ENCODE results near the gene SERTAD3. TPM values are rescaled to one million over a fixed set of nuclear protein-coding genes. Genes with fewer than 3 reads are reported as not detected.
A peak's percentile ranks its signal among the peaks of the same experiment; 100 is the strongest.

The SERTAD3 gene
- total and polyA plus RNA-seq, 2 of the 8 experiments (the other 6 are each of a cell fraction or from before 2014, with no cell fraction given): 15.1 to 32.1 TPM

DNA sequence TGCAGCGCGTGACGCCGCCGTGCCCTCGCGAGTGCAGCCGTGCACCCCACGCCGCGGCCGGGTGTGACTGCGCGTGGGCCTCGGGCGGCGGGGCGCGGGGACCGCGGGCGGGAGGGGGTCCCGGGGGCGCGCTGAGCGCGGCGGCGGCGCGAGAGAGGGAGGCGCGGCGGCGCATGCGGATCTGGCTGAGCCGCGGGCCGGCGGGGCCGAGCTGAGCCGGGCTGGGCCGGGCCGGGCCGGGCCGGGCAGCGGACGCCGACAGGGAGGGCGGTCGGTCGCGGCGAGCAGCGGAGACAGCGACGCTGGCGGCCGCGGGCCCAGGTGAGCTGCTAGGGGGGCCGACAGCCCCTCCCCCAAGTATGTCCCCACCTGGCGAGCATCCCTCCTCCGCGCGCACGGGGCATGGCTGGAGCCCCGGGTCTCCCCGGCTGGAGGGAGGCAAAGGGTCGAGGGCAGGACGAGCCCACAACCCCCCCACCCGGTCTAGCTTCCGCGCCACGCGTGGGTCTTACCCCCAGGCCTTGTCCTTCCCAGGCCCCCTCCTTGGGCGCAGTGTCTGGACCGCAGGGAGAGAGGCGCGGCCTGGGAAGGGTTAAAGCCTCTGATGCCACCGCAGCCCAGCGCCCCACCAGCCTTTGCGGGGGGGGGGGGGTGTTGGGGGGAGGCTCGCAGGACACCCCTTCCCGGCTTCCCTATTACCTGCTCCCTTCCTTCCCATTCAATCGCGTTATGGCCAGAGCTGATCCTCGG, 23.0 kb upstream of the SERTAD3 start, which contains the start of gene SPTBN4:
TSS of gene SPTBN4 (plus strand) at position 17 of the 750 bp plus-strand sequence. CDS start 5,621 bp downstream, outside the sequence.
- no peak within 1 kb of the TSS for H4K91ac ChIP-seq (replicated peaks; ENCODE audit: insufficient read length, low read length)
- peak within 1 kb of the TSS; percentile 35 for H3K23ac ChIP-seq (ENCODE audit: insufficient read length)
- H4K5ac ChIP-seq (ENCODE audit: insufficient read length, low read depth, low read length): no peak within 1 kb of the TSS
- H3K4ac ChIP-seq (replicated peaks; ENCODE audit: insufficient read length, low read depth, low read length): no peak within 1 kb of the TSS
- peak in 1 of 2 experiments; percentile 64 for DNase-seq (ENCODE audit: low read depth in 1 of 2, low spot score in 2 of 2)
- H2BK12ac ChIP-seq (ENCODE audit: low read depth, low read length): peak within 1 kb of the TSS; percentile 64; the same call in 1 of the 2 replicates
- H2AK5ac ChIP-seq (ENCODE audit: low read depth, low read length): peak within 1 kb of the TSS; percentile 8; the same call in 1 of the 2 replicates
- ChIA-PET CTCF (ENCODE audit: partially characterized antibody) (interaction anchor here (0.6 to 7.9 kb wide), 4 partner anchors 20 to 107 kb away, joined by 3 to 39 read pairs (median 14); partner anchors contain the start of gene SERTAD1), POLR2A (ENCODE audit: partially characterized antibody) (interaction anchor here (1.7 to 5.3 kb wide), 2 partner anchors 25 to 56 kb away, joined by 3 to 25 read pairs; partner anchors contain the start of gene SERTAD3)
- peak within 1 kb of the TSS in 3 of 4 experiments; percentile 21 to 75 (median 33); a peak in 6 of 8 replicates for H3K4me3 ChIP-seq (ENCODE audit: extremely low read depth in 1 of 4, insufficient read depth in 2 of 4, low read depth in 3 of 4, low read length in 4 of 4)
- H3K27ac ChIP-seq (ENCODE audit: low read depth, low read length): no peak within 1 kb of the TSS
- no peak within 1 kb of the TSS for H3K14ac ChIP-seq (ENCODE audit: insufficient read length)
- peak within 1 kb of the TSS; percentile 24; the same call in 1 of the 2 replicates for H3K18ac ChIP-seq (ENCODE audit: extremely low read depth, low read length)
- H3K4me1 ChIP-seq (replicated peaks in 1 of 4; ENCODE audit: control insufficient read depth in 3 of 4, insufficient read depth in 4 of 4, low read length in 3 of 4): peaks cover 0 to 15% (median 8%) of the 10 kb centered on the region in 4 experiments; a peak in 6 of 7 replicates
- H3K79me1 ChIP-seq (ENCODE audit: low read depth, low read length): no peaks in the 10 kb centered on the region
- H3K36me3 ChIP-seq (ENCODE audit: control insufficient read depth in 2 of 4, insufficient read depth in 4 of 4, low read length in 3 of 4): no peaks in the 10 kb centered on the region
- TF ChIP-seq, protein P1, sequence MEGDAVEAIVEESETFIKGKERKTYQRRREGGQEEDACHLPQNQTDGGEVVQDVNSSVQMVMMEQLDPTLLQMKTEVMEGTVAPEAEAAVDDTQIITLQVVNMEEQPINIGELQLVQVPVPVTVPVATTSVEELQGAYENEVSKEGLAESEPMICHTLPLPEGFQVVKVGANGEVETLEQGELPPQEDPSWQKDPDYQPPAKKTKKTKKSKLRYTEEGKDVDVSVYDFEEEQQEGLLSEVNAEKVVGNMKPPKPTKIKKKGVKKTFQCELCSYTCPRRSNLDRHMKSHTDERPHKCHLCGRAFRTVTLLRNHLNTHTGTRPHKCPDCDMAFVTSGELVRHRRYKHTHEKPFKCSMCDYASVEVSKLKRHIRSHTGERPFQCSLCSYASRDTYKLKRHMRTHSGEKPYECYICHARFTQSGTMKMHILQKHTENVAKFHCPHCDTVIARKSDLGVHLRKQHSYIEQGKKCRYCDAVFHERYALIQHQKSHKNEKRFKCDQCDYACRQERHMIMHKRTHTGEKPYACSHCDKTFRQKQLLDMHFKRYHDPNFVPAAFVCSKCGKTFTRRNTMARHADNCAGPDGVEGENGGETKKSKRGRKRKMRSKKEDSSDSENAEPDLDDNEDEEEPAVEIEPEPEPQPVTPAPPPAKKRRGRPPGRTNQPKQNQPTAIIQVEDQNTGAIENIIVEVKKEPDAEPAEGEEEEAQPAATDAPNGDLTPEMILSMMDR (IDR thresholded peaks at IDR 0.05; ENCODE audit: control extremely low read depth in 1 of 3, insufficient read depth in 1 of 3, low read depth in 1 of 3, low read length in 3 of 3): 0 out of 4 replicates have a peak, but pooled peaks of 1 of the 3 experiments have one; percentile 5
- TF ChIP-seq RNF2 (IDR thresholded peaks at IDR 0.05; ENCODE audit: borderline replicate concordance, low read depth, low read length, missing control alignments, poor library complexity, severe bottlenecking) (peak; percentile 21), SUZ12 (IDR thresholded peaks at IDR 0.05; ENCODE audit: low read length) (peak; percentile 16; the same call in 1 of the 2 replicates), E2F6 (IDR thresholded peaks at IDR 0.05) (peak; percentile 31; the same call in 1 of the 2 replicates), KDM4A (IDR thresholded peaks at IDR 0.05; ENCODE audit: low read depth, low read length, severe bottlenecking) (no peak)
- H3K56ac ChIP-seq (replicated peaks; ENCODE audit: insufficient read length, low read depth, low read length): no peak within 1 kb of the TSS
- peaks cover 12 to 28% (median 22%) of the 10 kb centered on the region in 4 experiments for H3K27me3 ChIP-seq (replicated peaks in 1 of 4; ENCODE audit: control insufficient read depth in 3 of 4, extremely low read depth in 1 of 4, insufficient read depth in 3 of 4, low read length in 3 of 4)
- H2AFZ ChIP-seq (ENCODE audit: low read length): no peak within 1 kb of the TSS; the same call in 1 of the 2 replicates
- H4K8ac ChIP-seq (ENCODE audit: extremely low read depth, insufficient read depth, low read length): peak within 1 kb of the TSS; percentile 5; the same call in 1 of the 2 replicates
- no peak within 1 kb of the TSS for H2BK5ac ChIP-seq (ENCODE audit: low read depth, low read length)
- peaks cover 4 to 8% of the 10 kb centered on the region in 2 experiments for H4K20me1 ChIP-seq (replicated peaks in 1 of 2; ENCODE audit: control insufficient read depth in 1 of 2, insufficient read depth in 2 of 2, low read length in 2 of 2)
- peaks cover 8% of the 10 kb centered on the region for H3K23me2 ChIP-seq (ENCODE audit: low read depth, low read length)
- peak within 1 kb of the TSS; percentile 72 to 75 for H3K4me2 ChIP-seq (ENCODE audit: insufficient read depth in 1 of 2, low read depth in 2 of 2, low read length in 2 of 2)
- H3K79me2 ChIP-seq (ENCODE audit: control insufficient read depth in 1 of 2, insufficient read depth in 2 of 2, low read length in 2 of 2): no peaks in the 10 kb centered on the region
- H2BK20ac ChIP-seq (ENCODE audit: low read length): no peak within 1 kb of the TSS
- H2BK120ac ChIP-seq (replicated peaks; ENCODE audit: low read depth, low read length): no peak within 1 kb of the TSS
- FAIRE-seq: no peak
- no peaks in the 10 kb centered on the region for H3K9me3 ChIP-seq (ENCODE audit: insufficient read depth in 2 of 2, low read depth in 1 of 2, low read length in 1 of 2)
- WGBS, 2 experiments (ENCODE audit: extremely low coverage in 1 of 2, insufficient coverage in 1 of 2, insufficient read length in 1 of 2, insufficient replicate concordance in 2 of 2, low coverage in 1 of 2, low lambda C conversion rate in 2 of 2, missing lambda C conversion rate in 1 of 2): 16% methylated on average over 30 of the region's 87 CpGs; no CpG with 5 or more reads in 1 of the 2 experiments
- H3K9ac ChIP-seq (replicated peaks in 1 of 4; ENCODE audit: extremely low read depth in 1 of 4, low read depth in 3 of 4, low read length in 3 of 4): peak within 1 kb of the TSS in 1 of 4 experiments; percentile 42; a peak in 1 of 7 replicates
- H2BK15ac ChIP-seq (ENCODE audit: low read length): peak within 1 kb of the TSS; percentile 36; the same call in 1 of the 2 replicates
